Esophagus muscularis mucosa (tissue), 3 donors: ENCODE results near the gene MORN5.

Source experiments
- CTCF ChIP-seq, 3 experiments: fragments of 200-600 bp in 2 of 3; fragments of 450-650 bp in 1 of 3; sonication (generic) in 2 of 3; IDR thresholded peaks; one replicate each; pipeline ENCODE4 v1.5.1; 2017 to 2019; ENCODE audit warnings: antibody characterized with exemption in 3 of 3, mild to moderate bottlenecking in 2 of 3, moderate library complexity in 1 of 3
- POLR2A ChIP-seq: fragments of 450-650 bp; IDR thresholded peaks from one replicate; pipeline ENCODE4 v1.6.1; 2017; ENCODE audit warnings: antibody characterized with exemption, moderate library complexity, mild to moderate bottlenecking, low read depth

GRCh38 chr9:122133263-122133983, 26.3 kb upstream of the MORN5 start:
- TF ChIP-seq CTCF (IDR thresholded peaks at IDR 0.05) (no peak), POLR2A (no peak)
